HG03095 (cell line): ENCODE data around the gene RTP4.
"Not testable (repeated sequence)": the region's sequence is repeated elsewhere in the genome, so short reads cannot be mapped to it uniquely, and the experiment has no call there.

Source experiments
- ATAC-seq: cut with Tn5 transposase; IDR thresholded peaks from one replicate; pipeline ENCODE4 v1.9.1; 2021; ENCODE audit warnings: moderate library complexity; ENCODE audit not compliant: unreplicated experiment

RTP4 gene

GRCh38 chr3:187367561-187368103, 553 bp upstream of the RTP4 start:
- ATAC-seq, result no peak

GRCh38 chr3:187369089-187369447, 883 bp downstream of the RTP4 start:
- ATAC-seq, result peak; percentile 31

GRCh38 chr3:187370051-187370450, 1.9 kb downstream of the RTP4 start:
- no peak for ATAC-seq

GRCh38 chr3:187375581-187375980, 7.4 kb downstream of the RTP4 start:
- ATAC-seq, result no peak

- ATAC-seq, result no peak
Observed at GRCh38 chr3:187377842-187378241, 9.7 kb downstream of the RTP4 start.

- ATAC-seq, result no peak
Observed at GRCh38 chr3:187382609-187383151, 14.5 kb downstream of the RTP4 start.

GRCh38 chr3:187383246-187383645, 15.1 kb downstream of the RTP4 start:
- ATAC-seq, result no peak

GRCh38 chr3:187385296-187385695, 17.1 kb downstream of the RTP4 start:
- no peak for ATAC-seq

- no peak for ATAC-seq
Observed at GRCh38 chr3:187396661-187397060, 28.5 kb downstream of the RTP4 start.

- no peak for ATAC-seq
Observed at GRCh38 chr3:187398955-187399354, 30.8 kb downstream of the RTP4 start.

GRCh38 chr3:187400756-187401155, 32.6 kb downstream of the RTP4 start:
- ATAC-seq, result no peak

GRCh38 chr3:187401856-187402255, 33.7 kb downstream of the RTP4 start:
- ATAC-seq, result no peak

- no peak for ATAC-seq
Observed at GRCh38 chr3:187403768-187404288, 35.6 kb downstream of the RTP4 start.

GRCh38 chr3:187406927-187407326, 38.7 kb downstream of the RTP4 start:
- no peak for ATAC-seq

- not testable (repeated sequence) for ATAC-seq
Observed at GRCh38 chr3:187411991-187412781, 44.0 kb downstream of the RTP4 start.
